Activated CD4-positive, CD25-positive, alpha-beta regulatory T cell treated with anti-CD3 and anti-CD28 coated beads, Interleukin-2, amount 50 U/mL, for 24 hours (primary cell): ENCODE measurements around the gene NUBP2.
A peak's percentile ranks its signal among the peaks of the same experiment; 100 is the strongest.

ENCODE experiments used
- ATAC-seq, 2 donors: fragments of 150-1000 bp; cut with Tn5 transposase; one replicate each; pipeline ENCODE4 v1.10.0; 2021; ENCODE audit warnings: mild to moderate bottlenecking in 1 of 2, moderate library complexity in 1 of 2

The NUBP2 gene

DNA sequence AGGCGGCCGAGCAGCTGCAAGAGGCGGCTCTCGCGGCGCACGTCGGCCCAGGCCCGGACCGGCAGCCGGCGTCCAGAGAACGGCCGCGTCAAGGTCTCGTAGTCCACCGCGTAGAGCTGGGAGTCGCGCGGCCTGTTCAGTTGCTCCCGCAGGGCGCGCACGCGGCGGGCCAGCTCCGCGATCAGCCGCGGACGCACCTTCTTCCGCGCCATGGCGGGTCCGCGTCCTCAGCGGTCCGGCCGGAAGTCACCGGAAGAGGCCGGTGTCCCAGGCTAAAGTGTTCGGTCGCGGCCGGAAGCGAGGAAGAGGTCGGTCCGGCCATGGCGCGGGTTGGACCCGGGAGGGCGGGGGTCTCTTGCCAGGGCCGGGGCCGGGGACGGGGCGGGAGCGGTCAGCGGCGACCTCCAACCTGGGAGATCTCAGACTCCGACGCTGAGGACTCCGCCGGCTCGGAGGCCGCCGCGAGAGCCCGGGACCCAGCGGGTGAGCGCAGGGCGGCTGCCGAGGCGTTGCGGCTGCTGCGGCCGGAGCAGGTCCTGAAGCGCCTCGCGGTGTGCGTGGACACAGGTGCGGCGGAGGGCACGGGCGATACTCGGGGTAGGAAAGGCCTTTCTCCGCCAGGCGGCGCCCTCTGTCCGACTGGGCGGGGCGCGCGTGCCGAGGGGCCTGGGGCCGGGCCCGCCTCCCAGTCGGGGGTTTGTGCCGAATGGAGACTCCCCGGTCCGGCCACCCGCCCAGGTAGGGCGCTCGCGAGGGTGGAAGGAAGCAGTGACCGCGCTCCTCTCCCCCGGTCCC is 9.7 kb upstream of the NUBP2 start, which contains the start of gene MRPS34:
MRPS34 (minus strand) TSS at position 227 of the 795 bp plus-strand sequence; CDS start at position 212, 15 bp downstream.
- ATAC-seq = peak; percentile 52

GRCh38 chr16:1773703-1774447 is 8.9 kb upstream of the NUBP2 start:
- no peak for ATAC-seq

GRCh38 chr16:1774448-1774780 is 8.3 kb upstream of the NUBP2 start:
- ATAC-seq = no peak

DNA sequence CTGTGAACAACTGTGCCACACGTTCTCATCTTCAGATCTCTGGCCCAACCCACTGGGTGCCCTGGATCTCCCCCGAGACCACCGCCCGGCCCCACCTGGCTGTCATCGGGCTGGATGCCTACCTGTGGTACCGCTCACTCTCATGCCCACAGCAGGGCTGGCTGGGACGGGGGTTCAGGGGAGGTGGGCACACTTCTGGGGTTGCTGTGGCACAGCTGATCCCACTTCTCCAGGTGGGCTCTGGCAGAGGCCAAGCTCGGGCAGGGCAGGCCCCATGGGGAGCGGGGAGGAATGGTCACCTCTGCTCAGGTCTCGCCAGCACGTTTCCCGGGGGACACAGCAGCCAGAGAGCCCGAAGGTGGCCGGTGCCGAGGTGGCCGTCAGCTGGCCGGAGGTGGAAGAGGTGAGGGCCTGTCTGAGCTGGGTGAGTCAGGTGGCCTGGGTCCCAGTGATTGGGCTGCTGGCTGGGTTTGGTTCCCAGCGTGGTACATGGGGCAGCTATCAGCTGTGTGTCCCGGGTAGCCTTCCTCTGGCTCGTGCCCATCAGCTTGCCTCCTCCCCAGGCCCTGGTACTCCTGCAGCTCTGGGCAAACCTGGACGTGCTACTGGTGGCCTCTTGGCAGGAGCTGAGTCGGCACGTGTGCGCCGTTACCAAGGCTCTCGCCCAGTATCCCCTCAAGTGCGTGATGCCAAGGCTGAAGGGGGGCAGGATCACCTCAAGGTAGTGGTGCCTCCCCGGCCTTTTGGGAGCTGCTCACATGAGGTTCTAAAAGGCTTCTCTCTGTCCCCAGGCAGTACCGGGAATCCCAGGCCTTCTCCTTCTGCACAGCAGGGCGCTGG is 7.5 kb upstream of the NUBP2 start:
- no peak for ATAC-seq

DNA sequence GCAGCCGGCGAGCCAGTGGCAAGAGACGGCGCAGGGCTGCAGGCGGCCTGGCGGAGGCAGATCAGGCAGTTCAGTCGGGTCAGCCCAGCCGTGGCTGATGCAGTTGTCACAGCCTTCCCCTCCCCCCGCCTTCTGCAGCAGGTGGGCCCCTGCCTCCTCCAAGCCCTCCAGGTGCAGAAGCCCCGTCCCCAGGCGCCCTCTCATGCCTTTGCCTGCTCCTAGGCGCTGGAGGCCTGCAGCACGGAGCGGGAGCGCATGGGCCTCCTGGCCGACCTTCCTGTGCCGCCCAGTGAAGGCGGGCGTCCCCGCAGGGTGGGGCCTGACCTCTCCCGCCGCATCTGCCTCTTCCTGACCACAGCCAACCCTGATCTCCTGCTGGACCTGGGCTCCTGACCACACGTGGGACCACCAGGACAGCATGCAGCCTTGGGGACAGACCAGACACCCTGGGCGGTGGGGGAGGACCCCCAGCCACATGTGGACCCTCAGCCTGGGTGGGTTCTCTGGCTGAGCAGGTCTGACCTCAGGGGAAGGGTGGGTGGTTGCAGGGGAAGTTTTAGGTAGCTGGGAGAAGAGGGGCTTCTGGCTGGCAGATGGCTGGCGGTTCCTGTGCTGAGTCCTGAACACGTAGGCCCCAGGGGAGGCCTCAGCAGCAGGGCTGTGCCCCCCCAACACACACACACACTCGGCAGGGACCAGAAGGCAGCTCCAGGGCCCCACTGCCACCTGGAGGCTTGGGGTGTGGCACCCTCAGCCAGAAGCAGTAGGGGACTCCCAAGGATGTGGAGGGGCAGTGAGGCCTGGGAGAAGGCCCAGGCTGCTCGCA is 6.7 kb upstream of the NUBP2 start:
- no peak for ATAC-seq

DNA sequence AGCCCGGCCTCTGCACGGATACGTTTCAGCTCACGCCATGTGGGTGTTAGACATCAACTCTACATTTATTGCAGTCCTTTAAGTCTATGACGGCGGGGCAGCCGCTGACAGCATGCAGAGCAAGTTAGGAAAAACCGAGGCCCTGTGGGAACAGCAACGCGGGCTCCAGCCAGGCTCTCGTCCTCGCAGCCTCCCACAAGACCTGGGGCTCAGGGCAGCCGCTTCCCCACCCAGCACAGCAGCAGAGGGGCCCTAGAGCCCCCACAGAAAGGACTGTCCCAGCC is 6.1 kb upstream of the NUBP2 start:
- no peak for ATAC-seq

DNA sequence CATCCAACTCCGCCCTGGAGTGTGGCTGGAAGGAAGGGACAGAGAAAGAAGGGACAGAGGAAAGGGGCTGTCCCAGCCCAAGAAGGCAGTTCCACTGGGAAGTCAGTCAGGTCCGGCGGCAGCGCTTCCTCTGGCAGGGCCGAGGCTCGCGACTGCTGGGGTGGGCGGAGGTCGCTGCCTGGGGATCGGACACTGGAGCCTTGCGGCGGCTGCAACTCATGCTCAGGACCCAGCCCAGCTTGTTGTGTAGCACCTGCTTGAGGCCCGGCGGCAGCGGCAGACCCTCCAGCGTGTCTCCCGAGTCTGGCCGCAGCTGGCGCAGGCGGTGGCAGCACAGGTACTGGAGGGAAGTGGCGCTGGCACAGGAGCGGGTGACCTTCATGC is 5.8 kb upstream of the NUBP2 start:
- ATAC-seq = no peak

GRCh38 chr16:1777375-1778199 is 5.2 kb upstream of the NUBP2 start:
- ATAC-seq = no peak

GRCh38 chr16:1778200-1779179 is 4.3 kb upstream of the NUBP2 start:
- ATAC-seq = no peak

- no peak for ATAC-seq
Measured at GRCh38 chr16:1779234-1779701, 3.5 kb upstream of the NUBP2 start.

DNA sequence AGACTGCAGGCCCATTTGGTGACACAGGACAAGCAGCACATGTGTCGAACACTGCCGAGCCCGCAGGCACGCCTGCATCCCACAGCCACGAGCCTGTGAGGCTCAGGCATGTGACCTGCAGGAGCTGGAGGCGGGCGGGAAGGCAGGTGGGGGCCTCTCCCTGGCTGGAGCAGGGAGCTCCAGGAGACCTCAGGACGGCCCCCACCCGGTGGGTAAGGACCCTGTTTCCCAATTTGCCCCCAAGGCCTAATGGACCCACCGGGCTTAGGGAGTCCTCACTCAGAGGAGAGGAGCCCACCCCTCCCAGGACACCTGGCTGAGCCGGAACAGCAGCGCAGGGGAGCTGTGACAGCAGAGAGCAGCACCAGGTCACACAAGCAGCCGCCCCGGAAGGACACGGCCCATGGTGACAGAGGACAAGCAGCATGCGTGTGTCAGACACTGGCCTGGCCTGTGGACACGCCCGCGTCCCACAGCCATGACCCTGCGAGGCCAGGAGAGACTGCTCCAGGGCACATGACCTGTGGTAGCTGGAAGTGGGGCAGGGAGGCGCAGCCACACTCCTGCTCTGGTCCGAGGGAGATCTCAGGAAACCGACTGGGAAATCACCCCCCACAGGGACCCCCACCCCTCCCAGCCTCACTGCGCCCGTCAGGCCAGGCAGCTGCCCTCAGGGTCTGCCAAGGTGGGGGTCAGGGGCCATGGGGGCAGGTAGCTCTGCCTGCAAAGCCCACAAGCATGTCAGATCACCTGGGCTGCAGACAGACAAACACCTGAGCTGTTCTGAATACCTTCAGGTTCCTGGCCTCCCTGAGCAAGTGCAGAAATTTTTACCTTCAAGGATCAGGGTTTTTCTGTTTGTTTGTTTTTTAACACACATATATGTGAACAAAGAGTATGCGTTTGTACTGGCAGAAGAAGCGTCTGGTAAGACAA is 2.8 kb upstream of the NUBP2 start:
- no peak for ATAC-seq

GRCh38 chr16:1780677-1781072 is 2.1 kb upstream of the NUBP2 start:
- no peak for ATAC-seq

DNA sequence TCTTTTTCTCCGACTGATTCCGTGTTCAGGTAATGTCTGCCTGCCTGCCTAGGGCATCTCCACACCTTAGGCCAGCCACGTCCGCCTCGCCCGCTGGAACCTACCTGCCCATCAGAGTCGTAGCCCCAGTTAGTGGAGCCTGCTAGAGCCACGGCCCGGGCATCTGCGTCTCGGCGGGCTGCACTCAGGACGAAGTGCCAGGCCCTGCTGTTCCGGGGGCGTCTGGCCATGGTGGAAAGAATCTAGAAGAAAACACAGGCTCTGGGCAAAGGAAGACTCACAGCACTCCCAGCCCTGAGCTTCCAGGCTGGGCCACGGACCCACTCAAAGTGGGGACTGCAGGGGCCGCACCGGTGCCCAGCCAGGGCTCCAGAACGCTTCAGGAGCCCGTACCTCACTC is 1.5 kb upstream of the NUBP2 start:
- ATAC-seq = no peak

DNA sequence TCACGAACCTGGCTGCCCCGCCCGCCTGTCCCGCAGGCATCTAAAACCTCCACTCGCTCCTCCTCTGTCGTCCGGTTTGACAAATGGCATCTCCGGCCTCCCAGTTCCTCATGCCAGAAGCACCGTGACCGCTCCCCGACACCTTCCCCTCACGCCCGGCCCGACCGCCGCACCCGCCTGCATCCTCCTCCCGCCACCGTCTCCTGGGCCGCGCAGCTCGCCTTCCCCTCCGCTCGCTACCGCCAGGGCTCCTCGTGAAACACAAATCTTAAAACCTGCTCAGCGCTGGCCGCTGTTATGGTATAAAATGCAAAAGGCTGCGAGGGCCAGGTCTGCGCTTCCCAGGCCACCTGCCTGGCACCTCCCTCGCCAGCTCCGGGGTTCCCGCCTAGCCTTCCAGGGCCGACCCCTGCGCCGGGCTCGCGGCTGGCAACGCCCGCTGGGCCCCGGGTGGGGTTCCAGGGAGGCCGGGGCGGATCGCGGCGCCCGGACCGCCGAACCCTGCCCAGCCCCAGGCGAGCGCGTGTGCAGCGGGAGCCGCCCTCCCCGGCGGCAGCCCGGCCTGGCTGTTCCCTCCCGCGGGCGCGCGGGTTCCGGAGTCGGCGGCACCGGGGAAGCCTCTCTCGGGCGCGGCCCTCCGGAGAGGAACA is 877 bp upstream of the NUBP2 start:
- ATAC-seq = peak; percentile 2 to 4

DNA sequence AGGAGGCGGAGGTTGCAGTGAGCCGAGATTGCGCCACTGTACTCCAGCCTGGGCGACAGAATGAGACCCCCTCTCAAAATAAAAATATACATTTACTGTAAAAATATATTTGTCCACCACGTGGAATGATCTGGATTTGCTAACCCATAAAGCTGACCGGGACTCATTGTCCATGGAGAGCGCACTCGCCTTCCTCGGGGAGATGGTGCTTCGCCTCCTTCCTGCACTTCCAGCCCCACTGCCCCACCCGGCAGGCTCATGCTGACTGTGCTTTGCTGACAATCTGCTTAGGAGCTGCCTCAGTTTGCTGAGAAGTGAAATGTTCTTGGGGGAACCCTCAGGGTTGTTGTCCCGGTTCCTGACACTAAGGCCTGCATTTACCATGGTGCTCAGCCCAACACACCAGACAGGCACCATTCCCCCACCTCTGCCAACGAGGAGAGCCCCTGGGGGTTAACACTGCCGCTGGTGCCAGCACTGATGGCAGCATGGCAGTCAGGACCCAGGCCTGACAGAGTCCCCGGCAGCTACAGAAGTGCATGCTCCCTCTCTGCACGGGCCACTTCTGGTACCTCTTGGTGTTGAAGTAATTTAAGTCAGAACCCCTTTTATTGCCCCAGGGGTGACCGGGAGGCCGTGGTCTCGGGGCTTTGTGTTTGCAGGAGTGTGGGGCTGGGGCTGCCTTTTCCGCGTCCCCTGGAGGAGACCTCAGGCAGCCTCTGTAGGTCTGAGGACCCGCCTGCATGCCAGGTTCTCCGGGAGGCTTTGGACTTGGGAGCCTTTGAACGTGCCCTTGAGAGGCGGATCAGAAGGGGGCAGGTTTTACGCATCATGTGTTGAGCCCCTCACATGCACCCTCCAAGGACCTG is 2.5 kb downstream of the NUBP2 start:
- no peak for ATAC-seq

DNA sequence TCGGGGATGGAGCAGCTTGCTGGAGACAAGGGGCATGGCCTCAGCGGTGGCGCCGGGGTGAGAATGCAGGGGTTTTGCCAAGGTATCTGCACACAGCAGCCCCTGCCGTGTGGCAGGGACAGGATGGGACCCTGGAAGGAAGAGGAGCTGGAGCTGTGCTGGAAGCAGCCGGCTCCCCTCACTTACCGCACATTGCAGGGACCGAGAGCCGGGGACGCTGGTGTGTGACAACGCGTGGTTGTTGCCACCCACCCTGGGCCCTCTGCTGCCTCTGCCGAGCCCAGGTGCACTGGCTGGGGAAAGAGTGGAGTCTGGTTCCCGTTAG is 3.0 kb downstream of the NUBP2 start:
- no peak for ATAC-seq

DNA sequence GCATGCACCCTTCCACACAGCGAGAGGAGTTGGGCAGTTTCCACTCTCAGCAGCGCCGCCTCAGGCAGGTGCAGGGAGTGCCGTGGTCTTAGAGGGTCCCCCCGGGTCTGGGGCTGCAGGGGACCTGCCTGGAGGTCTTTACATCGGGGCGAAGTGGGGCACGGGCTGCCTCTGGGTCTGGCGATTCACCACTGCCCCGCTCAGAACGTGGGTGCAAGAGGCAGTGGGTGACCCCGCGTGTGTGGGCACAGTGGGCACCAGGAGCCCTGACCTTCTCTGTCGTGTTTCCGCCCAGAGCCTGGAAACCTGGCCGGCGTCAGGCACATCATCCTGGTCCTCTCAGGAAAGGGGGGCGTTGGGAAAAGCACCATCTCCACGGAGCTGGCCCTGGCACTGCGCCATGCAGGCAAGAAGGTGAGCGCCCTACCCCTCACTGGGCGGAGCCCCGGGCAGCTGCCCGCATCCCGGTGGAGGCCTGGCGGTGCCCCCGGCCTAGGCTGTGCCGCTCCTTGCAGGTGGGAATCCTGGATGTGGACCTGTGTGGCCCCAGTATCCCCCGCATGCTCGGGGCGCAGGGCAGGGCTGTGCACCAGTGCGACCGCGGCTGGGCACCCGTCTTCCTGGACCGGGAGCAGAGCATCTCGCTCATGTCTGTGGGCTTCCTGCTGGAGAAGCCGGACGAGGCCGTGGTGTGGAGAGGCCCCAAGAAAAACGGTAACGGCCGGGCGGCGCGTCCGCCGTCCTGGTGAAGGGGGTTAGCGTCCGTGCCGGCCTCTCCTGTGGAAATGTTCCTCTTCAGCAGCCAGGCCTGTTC is 3.7 kb downstream of the NUBP2 start:
- no peak for ATAC-seq
